GM19193 (cell line): Measurements from ENCODE around the gene DDIT4.

Experiments used
- POLR2A ChIP-seq: IDR thresholded peaks from 4 replicates; pipeline ENCODE4 v1.6.1; 2011; ENCODE audit not compliant: insufficient read depth, insufficient read length; ENCODE audit errors: extremely low read depth

Gene DDIT4

GRCh38 chr10:72298592-72299519 is 25.1 kb downstream of the DDIT4 start:
- TF ChIP-seq POLR2A: no peak

- TF ChIP-seq POLR2A: no peak
Measured at GRCh38 chr10:72303424-72304128, 29.9 kb downstream of the DDIT4 start.

GRCh38 chr10:72306215-72306760 is 32.6 kb downstream of the DDIT4 start:
- no peak for TF ChIP-seq POLR2A

- no peak for TF ChIP-seq POLR2A
Measured at GRCh38 chr10:72308320-72308987, 34.7 kb downstream of the DDIT4 start.

- TF ChIP-seq POLR2A: no peak
Measured at GRCh38 chr10:72309290-72310240, 35.8 kb downstream of the DDIT4 start.

- TF ChIP-seq POLR2A: no peak
Measured at GRCh38 chr10:72310241-72310633, 36.5 kb downstream of the DDIT4 start.

- TF ChIP-seq POLR2A: no peak
Measured at GRCh38 chr10:72310636-72311035, 36.9 kb downstream of the DDIT4 start.

- TF ChIP-seq POLR2A: no peak
Measured at GRCh38 chr10:72311667-72312066, 37.9 kb downstream of the DDIT4 start.

- no peak for TF ChIP-seq POLR2A
Measured at GRCh38 chr10:72312865-72313391, 39.2 kb downstream of the DDIT4 start.

- no peak for TF ChIP-seq POLR2A
Measured at GRCh38 chr10:72314263-72314662, 40.5 kb downstream of the DDIT4 start.

GRCh38 chr10:72315054-72315453 is 41.3 kb downstream of the DDIT4 start:
- TF ChIP-seq POLR2A: no peak

GRCh38 chr10:72315611-72316385 is 42.1 kb downstream of the DDIT4 start:
- TF ChIP-seq POLR2A: no peak

GRCh38 chr10:72316386-72316700 is 42.6 kb downstream of the DDIT4 start:
- TF ChIP-seq POLR2A: no peak
